GM23338 (cell line): ENCODE measurements around the gene GET3. TPM values are rescaled to one million over a fixed set of nuclear protein-coding genes. Genes with fewer than 3 reads are reported as not detected.

Experiments
- ATAC-seq: fragments of 200-7000 bp; cut with Tn5 transposase; 3 replicates; pipeline ENCODE4 v1.9.1; 2020
- DNase-seq: peaks from one replicate; pipeline ENCODE4 v3.0.0-alpha.2; 2015; ENCODE audit warnings: low spot score
- H2AFZ ChIP-seq: fragments of 200-600 bp; sonication (generic); 2 replicates; pipeline ENCODE4 v1.8.0; 2016; ENCODE audit warnings: antibody characterized with exemption, mild to moderate bottlenecking, moderate library complexity
- H3F3A ChIP-seq: fragments of 200-600 bp; sonication (generic); replicated peaks from 2 replicates; pipeline ENCODE4 v1.8.0; 2017; ENCODE audit warnings: antibody characterized with exemption, mixed run types, low read depth
- H3K27ac ChIP-seq: fragments of 200-600 bp; sonication (generic); 2 replicates; pipeline ENCODE4 v1.6.1; 2016; ENCODE audit warnings: low read depth
- H3K27me3 ChIP-seq: fragments of 200-600 bp; sonication (generic); 2 replicates; pipeline ENCODE4 v1.8.0; 2016; ENCODE audit warnings: mild to moderate bottlenecking, mixed run types, moderate library complexity; ENCODE audit not compliant: insufficient read depth
- H3K36me3 ChIP-seq: fragments of 200-600 bp; sonication (generic); 2 replicates; pipeline ENCODE4 v1.8.0; 2016; ENCODE audit warnings: mild to moderate bottlenecking; ENCODE audit not compliant: insufficient read depth
- H3K4me1 ChIP-seq: fragments of 200-600 bp; sonication (generic); 2 replicates; pipeline ENCODE4 v1.8.0; 2016; ENCODE audit warnings: mild to moderate bottlenecking, moderate library complexity; ENCODE audit not compliant: insufficient read depth
- H3K4me2 ChIP-seq: fragments of 200-600 bp; sonication (generic); 2 replicates; pipeline ENCODE4 v1.7.1; 2017; ENCODE audit warnings: mixed run types
- H3K4me3 ChIP-seq: fragments of 200-600 bp; sonication (generic); 2 replicates; pipeline ENCODE4 v1.6.1; 2016; ENCODE audit warnings: mixed run types
- H3K79me2 ChIP-seq: fragments of 200-600 bp; sonication (generic); replicated peaks from 2 replicates; pipeline ENCODE4 v1.8.0; 2017; ENCODE audit warnings: mild to moderate bottlenecking; ENCODE audit not compliant: insufficient read depth
- H3K9me2 ChIP-seq: fragments of 200-600 bp; sonication (generic); 2 replicates; pipeline ENCODE4 v1.8.0; 2017; ENCODE audit not compliant: insufficient read depth
- H4K20me1 ChIP-seq: fragments of 200-600 bp; sonication (generic); replicated peaks from 2 replicates; pipeline ENCODE4 v1.8.0; 2017; ENCODE audit warnings: mild to moderate bottlenecking; ENCODE audit not compliant: insufficient read depth
- H3K27ac Mint-ChIP-seq: 2 replicates; pipeline ENCODE4 v1.8.0; 2020; ENCODE audit warnings: inconsistent platforms, mild to moderate bottlenecking, moderate library complexity, mixed read lengths
- H3K27me3 Mint-ChIP-seq: 3 replicates; pipeline ENCODE4 v1.8.0; 2022; ENCODE audit warnings: low read depth, mild to moderate bottlenecking, moderate library complexity, mixed read lengths, inconsistent platforms; ENCODE audit not compliant: insufficient read depth, poor library complexity
- H3K36me3 Mint-ChIP-seq: 3 replicates; pipeline ENCODE4 v1.8.0; 2021; ENCODE audit warnings: low read depth, mild to moderate bottlenecking, inconsistent platforms, moderate library complexity, mixed read lengths
- H3K4me1 Mint-ChIP-seq: 3 replicates; pipeline ENCODE4 v1.8.0; 2020; ENCODE audit warnings: mild to moderate bottlenecking, inconsistent platforms, mixed read lengths
- H3K4me3 Mint-ChIP-seq: 3 replicates; pipeline ENCODE4 v1.8.0; 2021; ENCODE audit warnings: moderate library complexity, mild to moderate bottlenecking, inconsistent platforms, mixed read lengths
- H3K9me3 Mint-ChIP-seq: 3 replicates; pipeline ENCODE4 v1.8.0; 2020; ENCODE audit warnings: moderate library complexity, mild to moderate bottlenecking, inconsistent platforms, mixed read lengths
- CREB1 ChIP-seq: fragments of 250-450 bp; sonication (Bioruptor Pico); IDR thresholded peaks from 2 replicates; pipeline ENCODE4 v1.5.0; 2020; ENCODE audit warnings: low read depth, mild to moderate bottlenecking, moderate library complexity
- POLR2AphosphoS5 ChIP-seq: IDR thresholded peaks from 2 replicates; pipeline ENCODE4 v1.6.1; 2016; ENCODE audit warnings: antibody characterized with exemption, low read depth
- ZNF114 ChIP-seq: fragments of 250-450 bp; sonication (Bioruptor Pico); IDR thresholded peaks from 2 replicates; pipeline ENCODE4 v1.5.0; 2020; ENCODE audit warnings: mild to moderate bottlenecking, moderate library complexity
- polyA plus RNA-seq: library from polyadenylated mRNA; unstranded; fragments of >200 nt; fragmentation: Nextera tagmentation; extraction: Ambion mirVana; gene quantifications from 2 replicates; pipeline ENCODE4 v1.2.1, GENCODE V29; 2016
- total RNA-seq: library from RNA; depleted of rRNA; stranded (reverse); fragments of >200 nt; shearing (Covaris generic); gene quantifications from 2 replicates; pipeline ENCODE4 v1.2.3, GENCODE V29; 2014
- TF ChIP-seq, protein P1 (sequence below), 2 experiments: fragments of 200-600 bp in 1 of 2; sonication (generic) in 1 of 2; conservative IDR thresholded peaks; 2 replicates each; pipeline versions ENCODE4 v1.5.1 to v1.6.1; 2016 to 2017; ENCODE audit warnings: antibody characterized with exemption in 2 of 2, low read depth in 2 of 2, mild to moderate bottlenecking in 2 of 2, moderate library complexity in 1 of 2
- TF ChIP-seq, protein P2 (sequence below): IDR thresholded peaks from one replicate; pipeline ENCODE4 v1.6.1; 2018; ENCODE audit warnings: antibody characterized with exemption; ENCODE audit not compliant: unreplicated experiment
- TF ChIP-seq, protein P3 (sequence below): IDR thresholded peaks from 2 replicates; pipeline ENCODE4 v1.6.1; 2016; ENCODE audit warnings: antibody characterized with exemption
- TF ChIP-seq, protein P4 (sequence below): fragments of 250-450 bp; sonication (Bioruptor Pico); IDR thresholded peaks from 2 replicates; pipeline ENCODE4 v1.5.0; 2020; ENCODE audit warnings: mild to moderate bottlenecking, moderate library complexity

Gene GET3
- total and polyA plus RNA-seq, 2 experiments from 2014 or later, result 90.4 to 109 TPM

DNA sequence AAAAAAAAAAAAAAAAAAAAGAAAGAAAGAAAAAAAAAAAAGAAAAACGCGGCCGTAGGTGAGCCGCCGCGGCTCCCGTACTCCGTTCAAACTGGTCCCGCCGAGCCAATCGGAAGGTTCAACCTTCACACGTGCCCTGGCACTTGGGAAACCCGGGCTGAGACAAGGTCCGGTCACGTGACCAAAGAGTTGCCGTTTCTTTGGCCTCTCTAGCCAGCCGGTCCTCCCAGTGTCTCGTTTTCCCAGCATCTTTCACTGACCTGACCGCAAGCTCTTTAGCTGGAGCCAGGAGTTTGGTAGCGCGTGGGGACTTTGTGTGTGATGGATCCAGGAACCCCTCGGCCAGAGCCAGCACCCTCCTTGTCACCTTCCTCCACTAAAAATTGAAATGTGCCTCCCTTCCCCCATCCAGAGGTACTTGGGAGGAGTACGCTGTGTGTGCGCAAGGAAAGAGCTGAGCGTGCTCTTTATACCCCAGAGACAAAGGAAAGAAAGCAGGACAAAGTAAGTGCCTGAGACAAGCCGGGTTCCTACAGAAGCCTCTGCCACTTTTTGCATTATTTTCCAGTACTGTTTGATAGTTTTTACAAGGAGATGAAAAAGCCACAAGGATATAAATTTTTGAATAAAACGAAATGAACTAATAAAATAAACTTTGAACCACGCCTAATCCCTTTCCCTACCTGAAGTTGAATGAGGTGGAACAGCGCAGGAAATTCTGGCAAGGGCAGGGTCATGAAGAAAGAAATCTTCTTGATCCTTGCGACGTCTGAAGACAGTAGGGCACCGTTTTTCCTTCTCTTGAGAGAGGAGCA lies 14.5 kb upstream of the GET3 start:
- TF ChIP-seq, protein P1, sequence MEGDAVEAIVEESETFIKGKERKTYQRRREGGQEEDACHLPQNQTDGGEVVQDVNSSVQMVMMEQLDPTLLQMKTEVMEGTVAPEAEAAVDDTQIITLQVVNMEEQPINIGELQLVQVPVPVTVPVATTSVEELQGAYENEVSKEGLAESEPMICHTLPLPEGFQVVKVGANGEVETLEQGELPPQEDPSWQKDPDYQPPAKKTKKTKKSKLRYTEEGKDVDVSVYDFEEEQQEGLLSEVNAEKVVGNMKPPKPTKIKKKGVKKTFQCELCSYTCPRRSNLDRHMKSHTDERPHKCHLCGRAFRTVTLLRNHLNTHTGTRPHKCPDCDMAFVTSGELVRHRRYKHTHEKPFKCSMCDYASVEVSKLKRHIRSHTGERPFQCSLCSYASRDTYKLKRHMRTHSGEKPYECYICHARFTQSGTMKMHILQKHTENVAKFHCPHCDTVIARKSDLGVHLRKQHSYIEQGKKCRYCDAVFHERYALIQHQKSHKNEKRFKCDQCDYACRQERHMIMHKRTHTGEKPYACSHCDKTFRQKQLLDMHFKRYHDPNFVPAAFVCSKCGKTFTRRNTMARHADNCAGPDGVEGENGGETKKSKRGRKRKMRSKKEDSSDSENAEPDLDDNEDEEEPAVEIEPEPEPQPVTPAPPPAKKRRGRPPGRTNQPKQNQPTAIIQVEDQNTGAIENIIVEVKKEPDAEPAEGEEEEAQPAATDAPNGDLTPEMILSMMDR (conservative IDR thresholded peaks at IDR 0.05; ENCODE audit: low read depth in 2 of 2), result no peak
- TF ChIP-seq, protein P2, sequence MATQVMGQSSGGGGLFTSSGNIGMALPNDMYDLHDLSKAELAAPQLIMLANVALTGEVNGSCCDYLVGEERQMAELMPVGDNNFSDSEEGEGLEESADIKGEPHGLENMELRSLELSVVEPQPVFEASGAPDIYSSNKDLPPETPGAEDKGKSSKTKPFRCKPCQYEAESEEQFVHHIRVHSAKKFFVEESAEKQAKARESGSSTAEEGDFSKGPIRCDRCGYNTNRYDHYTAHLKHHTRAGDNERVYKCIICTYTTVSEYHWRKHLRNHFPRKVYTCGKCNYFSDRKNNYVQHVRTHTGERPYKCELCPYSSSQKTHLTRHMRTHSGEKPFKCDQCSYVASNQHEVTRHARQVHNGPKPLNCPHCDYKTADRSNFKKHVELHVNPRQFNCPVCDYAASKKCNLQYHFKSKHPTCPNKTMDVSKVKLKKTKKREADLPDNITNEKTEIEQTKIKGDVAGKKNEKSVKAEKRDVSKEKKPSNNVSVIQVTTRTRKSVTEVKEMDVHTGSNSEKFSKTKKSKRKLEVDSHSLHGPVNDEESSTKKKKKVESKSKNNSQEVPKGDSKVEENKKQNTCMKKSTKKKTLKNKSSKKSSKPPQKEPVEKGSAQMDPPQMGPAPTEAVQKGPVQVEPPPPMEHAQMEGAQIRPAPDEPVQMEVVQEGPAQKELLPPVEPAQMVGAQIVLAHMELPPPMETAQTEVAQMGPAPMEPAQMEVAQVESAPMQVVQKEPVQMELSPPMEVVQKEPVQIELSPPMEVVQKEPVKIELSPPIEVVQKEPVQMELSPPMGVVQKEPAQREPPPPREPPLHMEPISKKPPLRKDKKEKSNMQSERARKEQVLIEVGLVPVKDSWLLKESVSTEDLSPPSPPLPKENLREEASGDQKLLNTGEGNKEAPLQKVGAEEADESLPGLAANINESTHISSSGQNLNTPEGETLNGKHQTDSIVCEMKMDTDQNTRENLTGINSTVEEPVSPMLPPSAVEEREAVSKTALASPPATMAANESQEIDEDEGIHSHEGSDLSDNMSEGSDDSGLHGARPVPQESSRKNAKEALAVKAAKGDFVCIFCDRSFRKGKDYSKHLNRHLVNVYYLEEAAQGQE, result no peak
- peak; percentile 83 for TF ChIP-seq POLR2AphosphoS5
- TF ChIP-seq, protein P3, sequence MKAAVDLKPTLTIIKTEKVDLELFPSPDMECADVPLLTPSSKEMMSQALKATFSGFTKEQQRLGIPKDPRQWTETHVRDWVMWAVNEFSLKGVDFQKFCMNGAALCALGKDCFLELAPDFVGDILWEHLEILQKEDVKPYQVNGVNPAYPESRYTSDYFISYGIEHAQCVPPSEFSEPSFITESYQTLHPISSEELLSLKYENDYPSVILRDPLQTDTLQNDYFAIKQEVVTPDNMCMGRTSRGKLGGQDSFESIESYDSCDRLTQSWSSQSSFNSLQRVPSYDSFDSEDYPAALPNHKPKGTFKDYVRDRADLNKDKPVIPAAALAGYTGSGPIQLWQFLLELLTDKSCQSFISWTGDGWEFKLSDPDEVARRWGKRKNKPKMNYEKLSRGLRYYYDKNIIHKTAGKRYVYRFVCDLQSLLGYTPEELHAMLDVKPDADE, result peak; percentile 50
- no peak for TF ChIP-seq ZNF114 (CRISPR knock-in tag)
- TF ChIP-seq CREB1, result 0 out of 2 replicates have a peak, but pooled peaks have one; percentile 50
- H3K4me3 ChIP-seq, result peak overlapping the region; percentile 80
- peak overlapping the region; percentile 100 for H3K4me2 ChIP-seq
- H3K4me3 Mint-ChIP-seq, result peak overlapping the region; percentile 91
- no peaks in the 10 kb centered on the region for H3K27me3 ChIP-seq
- no peak overlapping the region for H2AFZ ChIP-seq
- H3K27ac ChIP-seq, result peak overlapping the region; percentile 96
- peak; percentile 70 for ATAC-seq
- H3K4me1 ChIP-seq, result peaks cover 9% of the 10 kb centered on the region; the same call in 1 of the 2 replicates
- H3K9me2 ChIP-seq, result no peaks in the 10 kb centered on the region
- H3K27me3 Mint-ChIP-seq, result peaks cover 27% of the 10 kb centered on the region
- no peaks in the 10 kb centered on the region for H3K9me3 Mint-ChIP-seq
- H3K27ac Mint-ChIP-seq, result peak overlapping the region; percentile 95
- peaks cover 62% of the 10 kb centered on the region for H3K79me2 ChIP-seq
- peaks cover 15% of the 10 kb centered on the region for H3K4me1 Mint-ChIP-seq
- H3F3A ChIP-seq, result peaks cover 37% of the 10 kb centered on the region
- H3K36me3 ChIP-seq, result peaks cover 7% of the 10 kb centered on the region; the same call in 1 of the 2 replicates
- H4K20me1 ChIP-seq, result peaks cover 19% of the 10 kb centered on the region; the same call in 1 of the 2 replicates
- DNase-seq, result peak; percentile 100
- peaks cover 36% of the 10 kb centered on the region for H3K36me3 Mint-ChIP-seq

DNA sequence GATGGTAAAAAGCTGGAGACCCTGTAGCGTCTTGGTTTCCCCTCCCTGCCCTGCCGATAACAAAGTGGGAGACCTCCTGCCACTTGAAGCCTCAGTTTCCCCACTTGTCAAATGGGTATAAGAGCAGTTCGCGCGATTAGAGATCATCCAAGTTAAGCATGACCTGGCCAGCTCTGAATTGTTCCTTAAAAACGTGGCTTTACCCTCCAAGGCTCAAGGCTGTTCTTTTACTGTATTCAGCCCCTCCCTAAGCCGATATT lies 14.0 kb upstream of the GET3 start:
- ATAC-seq, result no peak
- H3K4me1 ChIP-seq, result peaks cover 9% of the 10 kb centered on the region; the same call in 1 of the 2 replicates
- H3K4me3 Mint-ChIP-seq, result peak overlapping the region; percentile 91
- TF ChIP-seq, protein P4, sequence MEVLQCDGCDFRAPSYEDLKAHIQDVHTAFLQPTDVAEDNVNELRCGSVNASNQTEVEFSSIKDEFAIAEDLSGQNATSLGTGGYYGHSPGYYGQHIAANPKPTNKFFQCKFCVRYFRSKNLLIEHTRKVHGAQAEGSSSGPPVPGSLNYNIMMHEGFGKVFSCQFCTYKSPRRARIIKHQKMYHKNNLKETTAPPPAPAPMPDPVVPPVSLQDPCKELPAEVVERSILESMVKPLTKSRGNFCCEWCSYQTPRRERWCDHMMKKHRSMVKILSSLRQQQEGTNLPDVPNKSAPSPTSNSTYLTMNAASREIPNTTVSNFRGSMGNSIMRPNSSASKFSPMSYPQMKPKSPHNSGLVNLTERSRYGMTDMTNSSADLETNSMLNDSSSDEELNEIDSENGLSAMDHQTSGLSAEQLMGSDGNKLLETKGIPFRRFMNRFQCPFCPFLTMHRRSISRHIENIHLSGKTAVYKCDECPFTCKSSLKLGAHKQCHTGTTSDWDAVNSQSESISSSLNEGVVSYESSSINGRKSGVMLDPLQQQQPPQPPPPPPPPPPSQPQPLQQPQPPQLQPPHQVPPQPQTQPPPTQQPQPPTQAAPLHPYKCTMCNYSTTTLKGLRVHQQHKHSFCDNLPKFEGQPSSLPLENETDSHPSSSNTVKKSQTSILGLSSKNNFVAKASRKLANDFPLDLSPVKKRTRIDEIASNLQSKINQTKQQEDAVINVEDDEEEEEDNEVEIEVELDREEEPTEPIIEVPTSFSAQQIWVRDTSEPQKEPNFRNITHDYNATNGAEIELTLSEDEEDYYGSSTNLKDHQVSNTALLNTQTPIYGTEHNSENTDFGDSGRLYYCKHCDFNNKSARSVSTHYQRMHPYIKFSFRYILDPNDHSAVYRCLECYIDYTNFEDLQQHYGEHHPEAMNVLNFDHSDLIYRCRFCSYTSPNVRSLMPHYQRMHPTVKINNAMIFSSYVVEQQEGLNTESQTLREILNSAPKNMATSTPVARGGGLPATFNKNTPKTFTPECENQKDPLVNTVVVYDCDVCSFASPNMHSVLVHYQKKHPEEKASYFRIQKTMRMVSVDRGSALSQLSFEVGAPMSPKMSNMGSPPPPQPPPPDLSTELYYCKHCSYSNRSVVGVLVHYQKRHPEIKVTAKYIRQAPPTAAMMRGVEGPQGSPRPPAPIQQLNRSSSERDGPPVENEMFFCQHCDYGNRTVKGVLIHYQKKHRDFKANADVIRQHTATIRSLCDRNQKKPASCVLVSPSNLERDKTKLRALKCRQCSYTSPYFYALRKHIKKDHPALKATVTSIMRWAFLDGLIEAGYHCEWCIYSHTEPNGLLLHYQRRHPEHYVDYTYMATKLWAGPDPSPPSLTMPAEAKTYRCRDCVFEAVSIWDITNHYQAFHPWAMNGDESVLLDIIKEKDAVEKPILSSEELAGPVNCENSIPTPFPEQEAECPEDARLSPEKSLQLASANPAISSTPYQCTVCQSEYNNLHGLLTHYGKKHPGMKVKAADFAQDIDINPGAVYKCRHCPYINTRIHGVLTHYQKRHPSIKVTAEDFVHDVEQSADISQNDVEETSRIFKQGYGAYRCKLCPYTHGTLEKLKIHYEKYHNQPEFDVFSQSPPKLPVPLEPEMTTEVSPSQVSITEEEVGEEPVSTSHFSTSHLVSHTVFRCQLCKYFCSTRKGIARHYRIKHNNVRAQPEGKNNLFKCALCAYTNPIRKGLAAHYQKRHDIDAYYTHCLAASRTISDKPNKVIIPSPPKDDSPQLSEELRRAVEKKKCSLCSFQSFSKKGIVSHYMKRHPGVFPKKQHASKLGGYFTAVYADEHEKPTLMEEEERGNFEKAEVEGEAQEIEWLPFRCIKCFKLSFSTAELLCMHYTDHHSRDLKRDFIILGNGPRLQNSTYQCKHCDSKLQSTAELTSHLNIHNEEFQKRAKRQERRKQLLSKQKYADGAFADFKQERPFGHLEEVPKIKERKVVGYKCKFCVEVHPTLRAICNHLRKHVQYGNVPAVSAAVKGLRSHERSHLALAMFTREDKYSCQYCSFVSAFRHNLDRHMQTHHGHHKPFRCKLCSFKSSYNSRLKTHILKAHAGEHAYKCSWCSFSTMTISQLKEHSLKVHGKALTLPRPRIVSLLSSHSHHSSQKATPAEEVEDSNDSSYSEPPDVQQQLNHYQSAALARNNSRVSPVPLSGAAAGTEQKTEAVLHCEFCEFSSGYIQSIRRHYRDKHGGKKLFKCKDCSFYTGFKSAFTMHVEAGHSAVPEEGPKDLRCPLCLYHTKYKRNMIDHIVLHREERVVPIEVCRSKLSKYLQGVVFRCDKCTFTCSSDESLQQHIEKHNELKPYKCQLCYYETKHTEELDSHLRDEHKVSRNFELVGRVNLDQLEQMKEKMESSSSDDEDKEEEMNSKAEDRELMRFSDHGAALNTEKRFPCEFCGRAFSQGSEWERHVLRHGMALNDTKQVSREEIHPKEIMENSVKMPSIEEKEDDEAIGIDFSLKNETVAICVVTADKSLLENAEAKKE (CRISPR knock-in tag), result no peak
- no peak for TF ChIP-seq CREB1

More for the DNA sequence above, 14.0 kb upstream of the GET3 start:
- Histone ChIP-seq H4K20me1 (peaks cover 13% of the 10 kb centered on the region; the same call in 1 of the 2 replicates), H3K27me3 (no peaks in the 10 kb centered on the region), H2AFZ (no peak overlapping the region), H3F3A (peaks cover 34% of the 10 kb centered on the region), H3K4me3 (peak overlapping the region; percentile 80), H3K79me2 (peaks cover 57% of the 10 kb centered on the region), H3K4me2 (peak overlapping the region; percentile 87), H3K9me2 (no peaks in the 10 kb centered on the region), H3K36me3 (peaks cover 4% of the 10 kb centered on the region; the same call in 1 of the 2 replicates), H3K27ac (peak overlapping the region; percentile 83)
- Mint-ChIP-seq H3K27ac (peak overlapping the region; percentile 95), H3K27me3 (peaks cover 27% of the 10 kb centered on the region), H3K4me1 (peaks cover 15% of the 10 kb centered on the region), H3K9me3 (no peaks in the 10 kb centered on the region; the same call in 2 of the 3 replicates), H3K36me3 (peaks cover 37% of the 10 kb centered on the region)
- DNase-seq, result peak; percentile 17
